ENCODE results near the gene FGD5. TPM values are rescaled to one million over a fixed set of nuclear protein-coding genes. Genes with fewer than 3 reads are reported as not detected.

Gene FGD5
- polyA plus RNA-seq, 1 of the 3 experiments (the other 2 are of a cell fraction), result not detected

GRCh38 chr3:14779069-14779685 is 39.6 kb upstream of the FGD5 start:
- no peaks in the 10 kb centered on the region for H3K27me3 ChIP-seq (ENCODE audit: insufficient read depth)
- no peaks in the 10 kb centered on the region for H4K20me1 ChIP-seq (ENCODE audit: insufficient read depth)
- ChIA-PET POLR2A (no interaction called here), CTCF (interaction anchor here (0.6 to 3.4 kb wide), 5 partner anchors 9 to 747 kb away, joined by 3 to 19 read pairs (median 7); no protein-coding TSS in a partner anchor)
- H3K36me3 ChIP-seq (replicated peaks in 1 of 2; ENCODE audit: control insufficient read depth in 1 of 2, insufficient read depth in 2 of 2, low read length in 1 of 2), result no peaks in the 10 kb centered on the region
- H3K9me3 ChIP-seq, result peaks cover 11% of the 10 kb centered on the region; the same call in 1 of the 2 replicates
- H3K27ac ChIP-seq (ENCODE audit: low read depth in 2 of 2, low read length in 1 of 2), result no peak overlapping the region
- H3K9ac ChIP-seq, result no peak overlapping the region
- no peak overlapping the region for H2AFZ ChIP-seq (ENCODE audit: low read depth)
- peaks cover 0 to 8% of the 10 kb centered on the region in 2 experiments; a peak in 1 of 4 replicates for H3K4me1 ChIP-seq (ENCODE audit: control insufficient read depth in 1 of 2, insufficient read depth in 2 of 2, low read depth in 1 of 2, low read length in 1 of 2)
- DNase-seq, result no peak
- WGBS (ENCODE audit: low lambda C conversion rate), result 51% methylated on average over 2 of the region's 2 CpGs
- H3K9me2 ChIP-seq, result no peaks in the 10 kb centered on the region
- no peaks in the 10 kb centered on the region for H3F3A ChIP-seq (replicated peaks; ENCODE audit: insufficient read depth)
- no peak overlapping the region for H3K4me2 ChIP-seq
- no peaks in the 10 kb centered on the region for H3K79me2 ChIP-seq (ENCODE audit: insufficient read depth)
- H3K4me3 ChIP-seq (ENCODE audit: low read depth in 2 of 2, low read length in 1 of 2), result no peak overlapping the region
- TF ChIP-seq EZH2phosphoT487 (IDR thresholded peaks at IDR 0.05; ENCODE audit: borderline replicate concordance, low read depth) (no peak), IRF3 (IDR thresholded peaks at IDR 0.05; ENCODE audit: low read depth, low read length) (no peak), RFX5 (IDR thresholded peaks at IDR 0.05; ENCODE audit: low read length) (no peak), RCOR1 (IDR thresholded peaks at IDR 0.05; ENCODE audit: low read length) (no peak), CTCF (IDR thresholded peaks at IDR 0.05) (no peak), SMC3 (IDR thresholded peaks at IDR 0.05; ENCODE audit: low read depth, low read length) (no peak), MEF2A (IDR thresholded peaks at IDR 0.05; ENCODE audit: borderline replicate concordance, low read depth) (no peak), GABPA (IDR thresholded peaks at IDR 0.05; ENCODE audit: low read depth) (no peak), MXI1 (IDR thresholded peaks at IDR 0.05; ENCODE audit: low read depth, low read length) (no peak), REST (IDR thresholded peaks at IDR 0.05; ENCODE audit: low read depth, low read length) (no peak), ZBTB33 (IDR thresholded peaks at IDR 0.05; ENCODE audit: borderline replicate concordance, low read depth) (no peak), PBX3 (IDR thresholded peaks at IDR 0.05) (no peak), USF2 (IDR thresholded peaks at IDR 0.05; ENCODE audit: borderline replicate concordance, low read depth, low read length) (no peak), FOXJ3 (CRISPR knock-in tag; IDR thresholded peaks at IDR 0.05) (no peak), TAF1 (IDR thresholded peaks at IDR 0.05; ENCODE audit: borderline replicate concordance, low read depth, low read length) (no peak), FOSL2 (IDR thresholded peaks at IDR 0.05; ENCODE audit: borderline replicate concordance, low read depth) (no peak), POLR2AphosphoS5 (IDR thresholded peaks at IDR 0.05; ENCODE audit: low read depth, low read length) (no peak)

Measured in SK-N-SH (cell line).